Aorta (tissue), 5 donors: ENCODE measurements around the gene RFC1. TPM values are rescaled to one million over a fixed set of nuclear protein-coding genes. Genes with fewer than 3 reads are reported as not detected.

ENCODE experiments used
- ATAC-seq: fragments of 200-7000 bp; cut with Tn5 transposase; one replicate; pipeline ENCODE4 v1.9.1; 2022; ENCODE audit warnings: moderate library complexity; ENCODE audit not compliant: low FRiP score
- DNase-seq, 2 donors: peaks; one replicate each; pipeline ENCODE4 v3.0.0-alpha.2; 2020
- H3K27ac ChIP-seq, 2 donors: one replicate each; pipeline ENCODE4 v1.5.1; 2013; ENCODE audit warnings: low read length in 2 of 2, mild to moderate bottlenecking in 2 of 2, moderate library complexity in 2 of 2, control low read depth in 1 of 2, inconsistent platforms in 1 of 2, low read depth in 1 of 2
- H3K27me3 ChIP-seq, 2 donors: one replicate each; pipeline ENCODE4 v1.6.1; 2013; ENCODE audit warnings: control low read depth in 1 of 2, low read length in 1 of 2, mild to moderate bottlenecking in 1 of 2, moderate library complexity in 1 of 2; ENCODE audit not compliant: insufficient read depth in 2 of 2, control insufficient read depth in 1 of 2
- H3K36me3 ChIP-seq, 2 donors: one replicate each; pipeline ENCODE4 v1.6.1; 2013; ENCODE audit warnings: control low read depth in 1 of 2, low read length in 1 of 2, mild to moderate bottlenecking in 1 of 2; ENCODE audit not compliant: insufficient read depth in 2 of 2, control insufficient read depth in 1 of 2
- H3K4me1 ChIP-seq, 2 donors: one replicate each; pipeline ENCODE4 v1.6.1; 2013; ENCODE audit warnings: low read length in 2 of 2, control low read depth in 1 of 2, mild to moderate bottlenecking in 1 of 2, moderate library complexity in 1 of 2; ENCODE audit not compliant: insufficient read depth in 2 of 2, control insufficient read depth in 1 of 2
- H3K4me3 ChIP-seq, 2 donors: one replicate each; pipeline ENCODE4 v1.5.1; 2013; ENCODE audit warnings: low read length in 2 of 2, control low read depth in 1 of 2, mild to moderate bottlenecking in 1 of 2
- H3K9me3 ChIP-seq: one replicate; pipeline ENCODE4 v1.6.1; 2013; ENCODE audit warnings: mild to moderate bottlenecking, low read length; ENCODE audit not compliant: control insufficient read depth
- WGBS, 2 donors: extraction: QIAGEN DNeasy Blood & Tissue Kit; methylation state at CpG; one replicate each; pipeline ENCODE4 v1.1.7; 2013; 5-methylcytosine and 5-hydroxymethylcytosine counted together
- intact Hi-C, 2 donors: fragments of 100-400 bp; cut with DNase I; formaldehyde crosslinking; loops; one replicate each; pipeline versions ENCODE4 v1.14.2 to v1.15.0; 2022
- polyA plus RNA-seq, 2 donors: library from polyadenylated mRNA; stranded (reverse); fragments of 200-250 nt; gene quantifications; one replicate each; pipeline ENCODE4 v1.2.3, GENCODE V29; 2013
- total RNA-seq, 2 donors: library from RNA; stranded (reverse); fragmentation: NEBNext Ultra II Directional; extraction: Animal tissue kit (Norgen Biotek cat#: 25700); gene quantifications; one replicate each; pipeline ENCODE4 v1.2.1, GENCODE V29; 2021
- donor health status: healthy with polysubstance abuse.
- donor health status: Bipolar disorder and iron deficiency.
- donor health status: DM: no; HTN: no; CAD: no.
- donor health status: DM: no; HTN: no; CAD: no.
- donor health status: DM: yes; HTN: yes; CAD: no.

The RFC1 gene
- total and polyA plus RNA-seq, 4 donors: 13.0 to 58.3 (median 25.2) TPM

- WGBS, 2 donors: 87 to 93% methylated on average over 4 of the region's 4 CpGs
- DNase-seq (no peak), ATAC-seq (no peak)
- peaks cover 0 to 2% of the 10 kb centered on the region in 2 donors for H3K36me3 ChIP-seq
- no peaks in the 10 kb centered on the region for H3K4me1 ChIP-seq
- no peaks in the 10 kb centered on the region for H3K9me3 ChIP-seq
- intact Hi-C loops: no loop called here
- no peak overlapping the region for H3K4me3 ChIP-seq
- no peak overlapping the region for H3K27ac ChIP-seq
- H3K27me3 ChIP-seq: no peaks in the 10 kb centered on the region
These were observed 41.1 kb downstream of the RFC1 start for GRCh38 chr4:39324897-39325613.

DNA sequence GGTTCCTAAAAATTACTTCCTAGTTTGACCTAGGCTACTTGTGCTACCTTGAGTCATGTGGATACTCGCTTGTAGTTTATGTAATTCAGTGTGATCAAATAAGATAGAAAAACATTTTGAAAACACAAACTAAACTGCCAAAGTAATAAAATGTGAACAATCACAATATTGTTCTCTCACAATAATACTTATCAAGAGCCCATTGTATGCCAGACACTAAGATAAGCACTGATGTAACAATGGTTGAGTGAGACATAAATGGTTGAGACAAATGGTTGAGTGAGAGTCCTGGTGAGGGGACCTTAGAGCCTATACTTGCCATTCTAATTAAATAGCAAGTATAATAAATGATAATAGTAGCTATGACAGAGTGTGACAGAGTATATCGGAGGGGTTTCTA is 41.7 kb downstream of the RFC1 start:
- Histone ChIP-seq H3K4me3 (no peak overlapping the region), H3K4me1 (no peaks in the 10 kb centered on the region), H3K27ac (no peak overlapping the region), H3K9me3 (no peaks in the 10 kb centered on the region), H3K36me3 (peaks cover 0 to 2% of the 10 kb centered on the region in 2 donors), H3K27me3 (no peaks in the 10 kb centered on the region)
- 99 to 100% methylated on average over 2 of the region's 2 CpGs for WGBS, 2 donors
- DNase-seq (no peak), ATAC-seq (no peak)
- intact Hi-C loops: no loop called here

DNA sequence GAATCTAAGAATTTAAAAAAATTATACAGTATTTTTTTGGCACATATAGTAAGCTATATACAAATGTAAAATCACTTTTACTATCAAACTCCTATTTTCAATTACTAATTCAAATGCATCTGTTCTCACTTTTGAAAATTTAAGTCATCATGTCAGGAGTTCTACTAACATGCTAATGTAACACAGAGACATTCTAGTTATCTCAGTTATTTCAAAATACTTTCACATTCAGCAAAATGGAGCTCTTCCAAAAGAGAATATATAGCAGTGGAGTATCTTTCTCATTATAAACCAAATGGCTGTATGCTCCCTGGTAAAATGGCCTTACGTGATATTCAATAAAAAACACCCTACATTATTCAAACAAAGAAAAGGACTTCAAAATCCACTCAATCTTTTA is 42.3 kb downstream of the RFC1 start:
- Histone ChIP-seq H3K36me3 (peaks cover 0 to 2% of the 10 kb centered on the region in 2 donors), H3K27ac (no peak overlapping the region), H3K4me1 (no peaks in the 10 kb centered on the region), H3K9me3 (no peaks in the 10 kb centered on the region), H3K4me3 (no peak overlapping the region), H3K27me3 (no peaks in the 10 kb centered on the region)
- DNase-seq (no peak), ATAC-seq (no peak)
- WGBS, 2 donors: 96 to 100% methylated on average over 1 of the region's 1 CpG
- intact Hi-C loops: no loop called here

DNA sequence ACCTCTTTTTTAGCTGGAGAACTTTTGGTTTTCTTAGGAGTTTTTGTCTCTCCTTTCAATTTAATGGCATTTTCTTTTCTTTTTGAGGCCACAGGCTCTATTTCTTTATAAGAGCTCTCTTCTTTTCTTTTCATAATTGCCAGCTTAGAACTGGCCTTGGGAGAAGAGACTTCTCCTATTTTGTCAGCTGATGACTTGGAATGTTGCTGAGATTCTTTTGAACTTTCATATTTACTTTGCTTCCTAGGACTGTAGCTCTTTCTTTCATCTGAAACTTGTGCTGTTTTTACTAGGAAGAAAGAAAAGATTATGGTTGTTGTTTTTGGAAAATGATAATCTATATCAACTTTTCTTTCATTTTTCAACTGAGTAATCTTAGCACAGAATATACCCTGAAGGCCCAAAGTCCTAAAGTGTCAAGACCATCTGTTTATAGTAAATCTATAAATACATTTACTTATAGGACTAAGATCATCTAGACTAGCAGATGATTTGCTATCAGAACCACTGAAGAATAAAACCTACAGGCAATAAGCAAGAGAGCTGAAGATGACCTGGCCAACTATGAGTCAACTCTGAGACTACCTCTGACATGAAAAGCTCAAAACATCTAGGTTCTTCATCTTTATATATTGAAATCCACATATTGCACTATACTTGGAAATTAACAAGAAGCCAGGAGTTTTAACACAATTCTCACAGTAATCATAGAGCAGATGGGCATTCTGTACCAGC is 45.6 kb downstream of the RFC1 start:
- no peak for DNase-seq
- Histone ChIP-seq H3K4me1 (no peaks in the 10 kb centered on the region), H3K9me3 (no peaks in the 10 kb centered on the region), H3K27me3 (no peaks in the 10 kb centered on the region), H3K36me3 (peaks cover under 1 to 2% of the 10 kb centered on the region in 2 donors), H3K27ac (no peak overlapping the region), H3K4me3 (no peak overlapping the region)
- no peak for ATAC-seq
- intact Hi-C loops: no loop called here

GRCh38 chr4:39319676-39320075 is 46.5 kb downstream of the RFC1 start:
- peaks cover 2 to 4% of the 10 kb centered on the region in 2 donors for H3K36me3 ChIP-seq
- H3K9me3 ChIP-seq: no peaks in the 10 kb centered on the region
- DNase-seq (no peak), ATAC-seq (no peak)
- no peak overlapping the region for H3K27ac ChIP-seq
- intact Hi-C loops: no loop called here
- H3K27me3 ChIP-seq: no peaks in the 10 kb centered on the region
- H3K4me3 ChIP-seq: no peak overlapping the region
- 82 to 83% methylated on average over 4 of the region's 4 CpGs for WGBS, 2 donors
- no peaks in the 10 kb centered on the region for H3K4me1 ChIP-seq

DNA sequence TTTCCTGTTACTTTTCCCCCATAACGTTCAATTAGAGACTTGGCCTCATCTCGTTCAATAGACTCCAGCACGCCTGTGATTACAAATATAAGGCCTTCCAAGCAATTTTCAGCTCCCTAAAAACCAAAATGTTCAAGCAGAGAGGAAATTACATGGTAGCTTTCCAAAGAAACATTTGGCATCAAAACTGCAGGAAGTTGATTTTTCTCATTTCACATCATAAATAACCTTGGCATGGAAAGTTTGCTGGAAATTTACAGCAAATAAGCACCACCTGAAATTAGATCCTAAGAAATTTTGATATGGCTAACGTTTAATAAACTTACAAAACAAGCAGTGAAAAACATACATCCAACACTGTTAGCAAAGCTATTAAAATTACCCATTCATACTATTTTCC is 53.3 kb downstream of the RFC1 start:
- no peak for ATAC-seq
- Histone ChIP-seq H3K4me3 (no peak overlapping the region), H3K9me3 (no peaks in the 10 kb centered on the region), H3K27me3 (no peaks in the 10 kb centered on the region), H3K27ac (no peak overlapping the region), H3K36me3 (peaks cover 3 to 4% of the 10 kb centered on the region in 2 donors), H3K4me1 (no peaks in the 10 kb centered on the region)
- 46 to 49% methylated on average over 4 of the region's 4 CpGs for WGBS, 2 donors
- no peak for DNase-seq
- intact Hi-C loops: no loop called here

- no peaks in the 10 kb centered on the region for H3K9me3 ChIP-seq
- ATAC-seq (no peak), DNase-seq (no peak)
- no peaks in the 10 kb centered on the region for H3K4me1 ChIP-seq
- WGBS, 2 donors: 43 to 51% methylated on average over 6 of the region's 6 CpGs
- H3K27ac ChIP-seq: peak overlapping the region in 1 of 2 donors; percentile 60
- H3K27me3 ChIP-seq: no peaks in the 10 kb centered on the region
- intact Hi-C loops: no loop called here
- H3K4me3 ChIP-seq: no peak overlapping the region
- H3K36me3 ChIP-seq: peaks cover 2 to 3% of the 10 kb centered on the region in 2 donors
These were observed 57.6 kb downstream of the RFC1 start for GRCh38 chr4:39308611-39309010.

DNA sequence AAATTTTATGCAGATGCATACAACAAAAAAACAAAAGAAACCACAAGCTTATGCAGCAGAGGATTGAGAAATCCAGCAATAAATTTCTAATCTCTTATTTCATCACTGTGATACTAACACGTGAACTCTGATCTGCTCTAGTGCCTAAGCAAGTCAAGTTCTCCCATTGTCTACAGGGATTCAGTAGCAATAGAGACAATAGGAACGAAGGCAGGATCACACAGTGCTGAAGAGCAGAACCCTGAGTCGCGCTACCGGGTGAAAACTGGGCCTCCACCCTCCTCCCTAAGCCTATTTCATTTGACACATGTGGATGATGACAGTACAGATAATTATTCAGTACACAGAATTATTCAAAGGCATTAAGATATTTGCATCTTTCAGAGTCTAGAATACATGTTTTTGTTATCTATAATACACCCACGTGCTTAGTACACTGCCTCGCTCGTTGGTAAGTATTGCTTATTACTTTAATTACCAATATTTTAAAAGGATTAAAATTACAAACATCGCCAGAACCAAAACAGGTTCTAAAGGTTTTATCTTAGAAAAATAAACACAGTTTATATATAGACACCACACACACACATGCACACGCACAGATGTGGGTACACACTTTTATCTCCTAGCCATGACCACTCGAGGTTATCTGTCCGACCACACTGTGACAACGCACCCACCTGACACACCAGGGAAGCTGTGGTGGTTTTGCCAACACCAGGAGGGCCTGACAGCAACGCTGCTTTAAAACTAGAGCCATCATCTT is 60.1 kb downstream of the RFC1 start:
- H3K4me1 ChIP-seq: no peaks in the 10 kb centered on the region
- H3K27me3 ChIP-seq: no peaks in the 10 kb centered on the region
- ATAC-seq: no peak
- 77 to 82% methylated on average over 14 of the region's 14 CpGs for WGBS, 2 donors
- no peak for DNase-seq
- H3K27ac ChIP-seq: no peak overlapping the region
- intact Hi-C loops: no loop called here
- H3K9me3 ChIP-seq: no peaks in the 10 kb centered on the region
- no peak overlapping the region for H3K4me3 ChIP-seq
- H3K36me3 ChIP-seq: peaks cover 2 to 5% of the 10 kb centered on the region in 2 donors
